Medulla oblongata (tissue), 1 donor: ENCODE results near the gene RASAL3.
"Not testable (repeated sequence)": the region's sequence is repeated elsewhere in the genome, so short reads cannot be mapped to it uniquely, and the experiment has no call there.

Experiments
- DNase-seq: peaks from one replicate; pipeline ENCODE4 v3.0.0-alpha.2; 2015; ENCODE audit errors: extremely low spot score

The RASAL3 gene

GRCh38 chr19:15421136-15421695 is 43.1 kb downstream of the RASAL3 start:
- no peak for DNase-seq

DNA sequence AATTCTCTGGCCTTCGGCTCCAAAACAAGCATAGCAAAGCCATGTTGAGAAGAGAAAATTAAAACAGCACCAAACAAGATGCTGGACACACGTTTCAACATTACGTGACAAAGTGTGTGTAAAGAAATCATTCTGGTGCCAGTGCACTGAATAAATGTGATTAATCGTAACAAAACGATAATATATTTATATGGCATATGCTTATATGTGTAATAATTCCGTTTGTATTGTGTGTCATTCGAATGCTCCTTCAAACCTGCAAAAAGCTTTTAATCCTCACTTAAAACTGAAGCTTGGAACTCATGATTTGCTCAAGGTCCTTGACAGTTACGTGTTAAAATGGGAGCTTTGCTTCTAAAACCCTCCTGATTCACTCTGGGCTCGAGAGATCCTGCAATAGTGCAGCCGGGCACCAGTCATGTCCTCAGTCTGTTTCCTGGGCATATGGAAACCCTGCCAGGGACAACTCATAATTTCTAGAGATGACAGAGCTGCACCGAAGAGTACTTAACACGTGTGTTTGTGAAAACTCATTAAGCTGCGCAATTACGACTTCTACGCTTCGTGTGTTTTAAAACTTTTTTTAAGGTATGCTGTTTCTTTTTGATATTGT is 44.8 kb downstream of the RASAL3 start:
- DNase-seq: no peak

DNA sequence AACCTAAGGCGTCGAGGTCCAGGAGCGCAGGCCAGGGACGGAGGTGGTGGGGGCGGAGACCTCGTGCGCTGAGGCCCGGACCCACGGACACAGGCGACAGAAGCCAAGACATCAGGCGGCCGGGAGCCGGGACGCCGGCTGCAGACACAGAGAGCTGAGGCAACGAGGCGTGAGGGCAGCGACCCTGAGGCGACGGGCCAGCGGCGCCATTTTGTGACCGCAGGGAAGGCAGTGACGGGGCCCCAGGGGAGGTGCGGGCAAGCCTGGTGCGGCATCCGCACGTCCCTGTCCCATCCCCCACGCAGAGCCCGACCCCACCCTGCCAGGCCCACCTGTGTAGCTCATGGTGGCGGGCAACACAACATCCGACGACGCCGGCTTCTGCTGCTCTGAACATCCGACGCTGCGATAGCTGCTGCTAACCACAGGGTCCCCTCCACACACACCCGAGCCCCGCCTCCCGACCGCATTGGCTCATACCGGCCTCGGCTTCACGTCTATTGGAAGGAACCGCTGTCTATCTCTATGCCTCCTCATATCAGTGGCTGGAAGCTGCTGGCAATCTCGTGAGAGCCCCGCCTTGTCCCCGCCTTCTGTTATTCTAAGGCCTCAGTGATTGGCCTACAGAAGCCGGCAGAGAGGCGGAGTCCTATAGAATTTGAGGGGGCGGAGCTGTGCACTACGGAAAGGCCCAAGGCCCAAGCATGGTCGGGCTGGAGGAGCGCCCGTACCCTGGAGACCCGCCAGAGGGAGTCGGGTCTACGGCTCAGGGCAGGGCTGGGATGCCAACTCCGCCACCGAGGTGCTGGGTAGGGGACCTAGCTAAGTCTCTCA is 45.5 kb downstream of the RASAL3 start, which contains the start of gene AKAP8L:
Gene AKAP8L, minus strand, starts transcription at position 410 of the 834 bp plus-strand sequence. Its CDS starts 65 bp downstream, at position 345.
- peak; percentile 99 for DNase-seq

DNA sequence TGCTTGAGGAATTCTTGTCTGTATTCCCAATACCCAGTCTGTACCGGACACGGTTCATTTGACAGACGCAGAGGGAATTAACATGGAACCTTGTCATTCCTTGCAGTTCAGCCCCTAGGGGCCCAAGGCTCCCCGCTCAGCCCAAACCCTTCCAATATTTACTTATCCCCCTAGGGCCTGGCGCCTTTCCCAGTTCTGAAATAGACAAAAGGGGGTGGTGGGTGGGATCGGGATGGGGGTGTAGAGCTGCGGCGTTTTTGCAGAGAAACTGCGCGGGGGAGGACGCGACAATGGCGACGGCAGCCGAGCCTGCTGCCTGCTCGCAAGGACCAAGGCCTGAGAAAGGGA is 46.1 kb downstream of the RASAL3 start:
- DNase-seq: peak; percentile 22

- DNase-seq: no peak
These were observed 46.6 kb downstream of the RASAL3 start for GRCh38 chr19:15417699-15418098.

- DNase-seq: no peak
These were observed 51.5 kb downstream of the RASAL3 start for GRCh38 chr19:15412832-15413231.

GRCh38 chr19:15411351-15411750 is 53.0 kb downstream of the RASAL3 start:
- DNase-seq: not testable (repeated sequence)

GRCh38 chr19:15404780-15405211 is 59.5 kb downstream of the RASAL3 start:
- peak; percentile 78 for DNase-seq

DNA sequence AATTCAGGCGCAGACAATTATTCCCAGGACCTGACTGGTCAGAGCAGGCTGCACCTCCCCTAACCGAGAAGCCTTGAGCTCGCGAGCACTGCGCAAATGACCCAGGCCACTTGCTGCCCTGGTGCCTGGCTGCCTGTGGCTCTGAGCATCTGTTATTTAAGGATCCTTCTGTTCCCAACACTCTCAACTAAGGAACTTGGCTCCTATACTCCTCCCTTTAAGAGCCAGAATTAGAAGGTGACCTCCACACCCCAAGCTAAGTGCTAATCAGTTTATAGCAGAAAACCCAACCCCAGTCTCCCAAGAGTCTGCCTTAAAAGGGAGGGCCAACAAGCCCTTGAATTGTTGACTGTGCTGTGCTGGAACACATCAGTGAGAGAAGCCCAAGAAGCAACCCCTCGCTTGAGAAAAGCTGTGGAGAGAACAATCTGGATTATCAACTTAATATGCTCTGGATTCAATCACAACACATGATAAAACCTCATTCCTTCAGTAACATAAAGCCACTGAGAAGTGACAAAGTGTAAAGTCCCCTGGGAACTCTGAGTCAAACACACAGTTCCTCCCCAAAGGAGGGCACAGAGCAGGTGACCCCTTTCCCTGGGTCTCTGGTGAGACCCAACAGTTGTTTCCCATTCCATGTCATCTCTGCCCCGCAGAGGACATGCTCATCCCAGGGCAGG is 60.1 kb downstream of the RASAL3 start:
- peak; percentile 22 for DNase-seq

- DNase-seq: no peak
These were observed 61.2 kb downstream of the RASAL3 start for GRCh38 chr19:15403151-15403531.

DNA sequence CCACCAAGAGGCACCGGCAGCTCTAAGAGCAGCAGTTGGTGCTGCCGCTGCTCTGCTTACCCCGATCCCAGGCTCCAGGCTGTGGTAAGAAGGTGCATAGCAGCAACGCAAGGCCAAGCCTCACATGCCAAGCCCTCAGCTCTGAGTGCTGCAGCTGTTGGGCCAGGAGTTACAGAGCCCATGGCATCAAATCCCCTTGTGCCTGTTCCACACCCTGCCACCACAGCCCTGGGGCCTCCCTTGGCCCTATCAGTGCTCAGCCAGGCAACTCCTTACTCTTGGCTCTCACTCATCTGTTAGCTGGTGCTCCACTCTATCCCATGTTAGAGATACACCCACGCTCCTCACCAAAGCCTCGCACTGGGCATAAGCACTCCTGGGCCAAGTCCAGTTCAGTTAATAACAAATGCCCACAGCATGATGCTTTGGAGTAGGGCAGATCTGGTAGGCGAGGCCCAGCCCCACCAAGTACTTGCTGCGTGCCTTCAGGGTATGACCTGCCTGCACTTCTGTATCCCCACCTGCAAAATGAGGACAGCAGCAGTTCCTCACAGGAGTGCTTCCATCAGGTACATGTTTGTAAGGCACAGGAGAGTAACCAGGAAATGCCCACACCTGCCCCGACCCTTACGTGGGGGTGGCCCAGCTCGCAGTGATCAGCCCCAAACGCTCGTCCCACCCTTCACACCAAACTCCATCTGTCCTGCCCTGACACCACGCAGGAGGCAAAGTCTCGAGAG is 61.8 kb downstream of the RASAL3 start:
- no peak for DNase-seq
